SH-SY5Y (cell line): Measurements from ENCODE around the gene PUS7L.

ENCODE experiments used
- GATA2 ChIP-seq: IDR thresholded peaks from 2 replicates; pipeline ENCODE4 v1.6.1; 2011; ENCODE audit warnings: mild to moderate bottlenecking, low read depth, low read length
- GATA3 ChIP-seq: IDR thresholded peaks from 2 replicates; pipeline ENCODE4 v1.6.1; 2011; ENCODE audit warnings: low read depth, mild to moderate bottlenecking, low read length, moderate library complexity

GRCh38 chr12:43761500-43761899, 2.9 kb upstream of the PUS7L start:
- TF ChIP-seq GATA3, result no peak
- no peak for TF ChIP-seq GATA2
